ENCODE measurements around the gene TRIM47. TPM values are rescaled to one million over a fixed set of nuclear protein-coding genes. Genes with fewer than 3 reads are reported as not detected.
A peak's percentile ranks its signal among the peaks of the same experiment; 100 is the strongest.

The TRIM47 gene
- total and polyA plus RNA-seq, 2 of the 13 experiments (the other 11 are each of a cell fraction or from before 2014, with no cell fraction given): 33.5 to 82.0 TPM

DNA sequence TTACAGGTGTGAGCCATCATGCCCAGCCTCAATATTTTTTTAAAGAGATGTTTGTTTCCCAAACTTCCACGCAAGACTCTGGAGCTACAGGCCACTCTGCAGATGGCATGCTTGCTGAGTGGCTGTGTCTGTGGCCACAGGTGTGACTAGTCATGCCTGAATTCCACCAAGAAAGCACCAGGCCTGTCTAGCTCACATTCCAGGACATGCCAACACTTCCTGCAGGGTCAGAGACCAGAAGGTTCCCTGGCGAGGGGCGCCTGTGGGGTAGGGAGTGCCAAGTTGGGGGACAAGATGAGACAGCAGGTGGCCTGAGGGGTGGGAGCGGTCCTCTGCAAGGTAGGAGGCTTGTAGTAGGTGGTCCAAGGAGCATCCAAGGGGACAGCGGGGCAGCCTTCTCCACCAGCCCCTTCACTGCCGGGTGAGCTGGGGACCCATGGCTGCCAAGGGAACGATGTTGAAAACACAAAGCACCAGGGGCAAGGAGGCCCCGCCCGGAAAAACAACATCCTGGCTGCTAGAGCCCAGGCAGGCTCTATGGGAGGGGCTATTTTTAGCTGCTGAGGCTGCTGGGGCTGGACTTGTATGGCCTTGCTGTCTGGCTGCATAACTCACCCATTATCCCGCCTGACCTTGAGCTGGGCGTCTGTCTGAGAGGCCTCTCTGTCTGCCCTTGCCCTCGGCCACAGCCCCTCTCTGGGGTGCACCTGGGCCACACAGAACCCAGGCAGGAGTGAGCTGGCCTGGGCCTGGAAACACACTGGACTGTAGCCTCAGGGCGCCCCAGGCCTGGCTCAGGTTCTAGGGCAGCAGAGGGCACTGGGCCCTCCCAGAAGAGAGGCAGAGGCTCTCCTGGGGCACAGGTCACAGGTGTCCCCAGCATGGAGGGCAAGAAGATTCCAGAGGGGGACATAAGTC is 5.7 kb downstream of the TRIM47 start (continued):
- TF ChIP-seq ZNF256 (CRISPR knock-in tag; conservative IDR thresholded peaks at IDR 0.05): peak; percentile 74; the same call in 1 of the 2 replicates
- TF ChIP-seq ZNF362 (CRISPR knock-in tag; IDR thresholded peaks at IDR 0.05; ENCODE audit: borderline replicate concordance): peak; percentile 73; the same call in 1 of the 2 replicates
- no peak for TF ChIP-seq ZNF644 (CRISPR knock-in tag; IDR thresholded peaks at IDR 0.05; ENCODE audit: low read depth)
- peak; percentile 89 for TF ChIP-seq KAT8 (CRISPR knock-in tag; IDR thresholded peaks at IDR 0.05)
- no peak for TF ChIP-seq EEA1 (CRISPR knock-in tag; IDR thresholded peaks at IDR 0.05; ENCODE audit: borderline replicate concordance)
- TF ChIP-seq KDM1A (CRISPR knock-in tag; IDR thresholded peaks at IDR 0.05): 0 out of 2 replicates have a peak, but pooled peaks have one; percentile 50
- no peak for TF ChIP-seq MTF1 (CRISPR knock-in tag; IDR thresholded peaks at IDR 0.05)
- TF ChIP-seq YEATS2 (CRISPR knock-in tag; IDR thresholded peaks at IDR 0.05; ENCODE audit: borderline replicate concordance): peak; percentile 60; the same call in 1 of the 2 replicates
- TF ChIP-seq, protein P1, sequence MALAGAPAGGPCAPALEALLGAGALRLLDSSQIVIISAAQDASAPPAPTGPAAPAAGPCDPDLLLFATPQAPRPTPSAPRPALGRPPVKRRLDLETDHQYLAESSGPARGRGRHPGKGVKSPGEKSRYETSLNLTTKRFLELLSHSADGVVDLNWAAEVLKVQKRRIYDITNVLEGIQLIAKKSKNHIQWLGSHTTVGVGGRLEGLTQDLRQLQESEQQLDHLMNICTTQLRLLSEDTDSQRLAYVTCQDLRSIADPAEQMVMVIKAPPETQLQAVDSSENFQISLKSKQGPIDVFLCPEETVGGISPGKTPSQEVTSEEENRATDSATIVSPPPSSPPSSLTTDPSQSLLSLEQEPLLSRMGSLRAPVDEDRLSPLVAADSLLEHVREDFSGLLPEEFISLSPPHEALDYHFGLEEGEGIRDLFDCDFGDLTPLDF (CRISPR knock-in tag; IDR thresholded peaks at IDR 0.05): peak; percentile 66; the same call in 1 of the 2 replicates
- TF ChIP-seq, protein P2, sequence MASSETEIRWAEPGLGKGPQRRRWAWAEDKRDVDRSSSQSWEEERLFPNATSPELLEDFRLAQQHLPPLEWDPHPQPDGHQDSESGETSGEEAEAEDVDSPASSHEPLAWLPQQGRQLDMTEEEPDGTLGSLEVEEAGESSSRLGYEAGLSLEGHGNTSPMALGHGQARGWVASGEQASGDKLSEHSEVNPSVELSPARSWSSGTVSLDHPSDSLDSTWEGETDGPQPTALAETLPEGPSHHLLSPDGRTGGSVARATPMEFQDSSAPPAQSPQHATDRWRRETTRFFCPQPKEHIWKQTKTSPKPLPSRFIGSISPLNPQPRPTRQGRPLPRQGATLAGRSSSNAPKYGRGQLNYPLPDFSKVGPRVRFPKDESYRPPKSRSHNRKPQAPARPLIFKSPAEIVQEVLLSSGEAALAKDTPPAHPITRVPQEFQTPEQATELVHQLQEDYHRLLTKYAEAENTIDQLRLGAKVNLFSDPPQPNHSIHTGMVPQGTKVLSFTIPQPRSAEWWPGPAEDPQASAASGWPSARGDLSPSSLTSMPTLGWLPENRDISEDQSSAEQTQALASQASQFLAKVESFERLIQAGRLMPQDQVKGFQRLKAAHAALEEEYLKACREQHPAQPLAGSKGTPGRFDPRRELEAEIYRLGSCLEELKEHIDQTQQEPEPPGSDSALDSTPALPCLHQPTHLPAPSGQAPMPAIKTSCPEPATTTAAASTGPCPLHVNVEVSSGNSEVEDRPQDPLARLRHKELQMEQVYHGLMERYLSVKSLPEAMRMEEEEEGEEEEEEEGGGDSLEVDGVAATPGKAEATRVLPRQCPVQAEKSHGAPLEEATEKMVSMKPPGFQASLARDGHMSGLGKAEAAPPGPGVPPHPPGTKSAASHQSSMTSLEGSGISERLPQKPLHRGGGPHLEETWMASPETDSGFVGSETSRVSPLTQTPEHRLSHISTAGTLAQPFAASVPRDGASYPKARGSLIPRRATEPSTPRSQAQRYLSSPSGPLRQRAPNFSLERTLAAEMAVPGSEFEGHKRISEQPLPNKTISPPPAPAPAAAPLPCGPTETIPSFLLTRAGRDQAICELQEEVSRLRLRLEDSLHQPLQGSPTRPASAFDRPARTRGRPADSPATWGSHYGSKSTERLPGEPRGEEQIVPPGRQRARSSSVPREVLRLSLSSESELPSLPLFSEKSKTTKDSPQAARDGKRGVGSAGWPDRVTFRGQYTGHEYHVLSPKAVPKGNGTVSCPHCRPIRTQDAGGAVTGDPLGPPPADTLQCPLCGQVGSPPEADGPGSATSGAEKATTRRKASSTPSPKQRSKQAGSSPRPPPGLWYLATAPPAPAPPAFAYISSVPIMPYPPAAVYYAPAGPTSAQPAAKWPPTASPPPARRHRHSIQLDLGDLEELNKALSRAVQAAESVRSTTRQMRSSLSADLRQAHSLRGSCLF (CRISPR knock-in tag; IDR thresholded peaks at IDR 0.05; ENCODE audit: borderline replicate concordance): 0 out of 2 replicates have a peak, but pooled peaks have one; percentile 55
- TF ChIP-seq, protein P3, sequence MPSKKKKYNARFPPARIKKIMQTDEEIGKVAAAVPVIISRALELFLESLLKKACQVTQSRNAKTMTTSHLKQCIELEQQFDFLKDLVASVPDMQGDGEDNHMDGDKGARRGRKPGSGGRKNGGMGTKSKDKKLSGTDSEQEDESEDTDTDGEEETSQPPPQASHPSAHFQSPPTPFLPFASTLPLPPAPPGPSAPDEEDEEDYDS (CRISPR knock-in tag; IDR thresholded peaks at IDR 0.05): peak; percentile 89
- TF ChIP-seq, protein P4, sequence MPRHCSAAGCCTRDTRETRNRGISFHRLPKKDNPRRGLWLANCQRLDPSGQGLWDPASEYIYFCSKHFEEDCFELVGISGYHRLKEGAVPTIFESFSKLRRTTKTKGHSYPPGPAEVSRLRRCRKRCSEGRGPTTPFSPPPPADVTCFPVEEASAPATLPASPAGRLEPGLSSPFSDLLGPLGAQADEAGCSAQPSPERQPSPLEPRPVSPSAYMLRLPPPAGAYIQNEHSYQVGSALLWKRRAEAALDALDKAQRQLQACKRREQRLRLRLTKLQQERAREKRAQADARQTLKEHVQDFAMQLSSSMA (CRISPR knock-in tag; IDR thresholded peaks at IDR 0.05): peak; percentile 96
- TF ChIP-seq ARNT (IDR thresholded peaks at IDR 0.05): no peak
- TF ChIP-seq ZNF354B (CRISPR knock-in tag; IDR thresholded peaks at IDR 0.05): 0 out of 2 replicates have a peak, but pooled peaks have one; percentile 71
- TF ChIP-seq SALL2 (CRISPR knock-in tag; IDR thresholded peaks at IDR 0.05): peak; percentile 97
- no peak for TF ChIP-seq TCF7L2 (IDR thresholded peaks at IDR 0.05; ENCODE audit: low read depth, low read length)
- no peak for TF ChIP-seq SMARCE1 (IDR thresholded peaks at IDR 0.05; ENCODE audit: borderline replicate concordance)
- TF ChIP-seq LBX2 (CRISPR knock-in tag; IDR thresholded peaks at IDR 0.05; ENCODE audit: borderline replicate concordance): no peak

Data from HepG2 (cell line).